ENCODE measurements around the gene HMGB1.

The HMGB1 gene

GRCh38 chr13:30429721-30430694, 35.7 kb downstream of the HMGB1 start:
- no peak for TF ChIP-seq CTCF (IDR thresholded peaks at IDR 0.05; ENCODE audit: low read depth, low read length)
- no peak for DNase-seq
- Histone ChIP-seq H3K27me3 (no peaks in the 10 kb centered on the region), H3K4me1 (no peaks in the 10 kb centered on the region), H3K36me3 (no peaks in the 10 kb centered on the region), H3K4me3 (ENCODE audit: low read depth, low read length) (no peak overlapping the region), H3K9me3 (no peaks in the 10 kb centered on the region)

- Histone ChIP-seq H3K36me3 (no peaks in the 10 kb centered on the region), H3K27me3 (no peaks in the 10 kb centered on the region), H3K9me3 (no peaks in the 10 kb centered on the region), H3K4me1 (no peaks in the 10 kb centered on the region), H3K4me3 (ENCODE audit: low read depth, low read length) (no peak overlapping the region)
- no peak for TF ChIP-seq CTCF (IDR thresholded peaks at IDR 0.05; ENCODE audit: low read depth, low read length)
- no peak for DNase-seq
Measured at GRCh38 chr13:30429235-30429634, 36.5 kb downstream of the HMGB1 start.

GRCh38 chr13:30423891-30424290, 41.8 kb downstream of the HMGB1 start:
- Histone ChIP-seq H3K4me1 (no peaks in the 10 kb centered on the region; the same call in 1 of the 2 replicates), H3K27me3 (no peaks in the 10 kb centered on the region), H3K36me3 (no peaks in the 10 kb centered on the region), H3K4me3 (ENCODE audit: low read depth, low read length) (no peak overlapping the region), H3K9me3 (no peaks in the 10 kb centered on the region)
- no peak for TF ChIP-seq CTCF (IDR thresholded peaks at IDR 0.05; ENCODE audit: low read depth, low read length)
- DNase-seq = no peak

- peak; percentile 88 for DNase-seq
- TF ChIP-seq CTCF (IDR thresholded peaks at IDR 0.05; ENCODE audit: low read depth, low read length) = no peak
- no peaks in the 10 kb centered on the region; the same call in 1 of the 2 replicates for H3K4me1 ChIP-seq
- H3K36me3 ChIP-seq = no peaks in the 10 kb centered on the region
- no peaks in the 10 kb centered on the region for H3K27me3 ChIP-seq
- peak within 1 kb of the TSS; percentile 86 for H3K4me3 ChIP-seq (ENCODE audit: low read depth, low read length)
- no peaks in the 10 kb centered on the region for H3K9me3 ChIP-seq
Measured at GRCh38 chr13:30422054-30422839, 43.5 kb downstream of the HMGB1 start, which contains the start of gene UBE2L5. Gene UBE2L5 (plus strand): TSS chr13:30422493. CDS start chr13:30427991, 5,498 bp downstream.

- Histone ChIP-seq H3K4me1 (no peaks in the 10 kb centered on the region; the same call in 1 of the 2 replicates), H3K4me3 (ENCODE audit: low read depth, low read length) (peak overlapping the region; percentile 59), H3K9me3 (no peaks in the 10 kb centered on the region), H3K27me3 (no peaks in the 10 kb centered on the region), H3K36me3 (no peaks in the 10 kb centered on the region)
- DNase-seq = peak; percentile 63
- TF ChIP-seq CTCF (IDR thresholded peaks at IDR 0.05; ENCODE audit: low read depth, low read length) = no peak
Measured at GRCh38 chr13:30421093-30422053, 44.4 kb downstream of the HMGB1 start.

Measured in BE2C (cell line).